DOHH2 (cell line): ENCODE data around the gene RASAL2.

Source experiments
- EZH2phosphoT487 ChIP-seq: fragments of 200-600 bp; sonication (generic); IDR thresholded peaks from 2 replicates; pipeline ENCODE4 v1.6.1; 2017; ENCODE audit warnings: borderline replicate concordance, mild to moderate bottlenecking, antibody characterized with exemption, low read length, moderate library complexity, mixed read lengths
- TF ChIP-seq, protein P1 (sequence below): fragments of 200-600 bp; sonication (generic); IDR thresholded peaks from one replicate; pipeline ENCODE4 v1.5.1; 2014; ENCODE audit warnings: antibody characterized with exemption, mild to moderate bottlenecking, low read depth, low read length; ENCODE audit not compliant: poor library complexity, severe bottlenecking

DNA sequence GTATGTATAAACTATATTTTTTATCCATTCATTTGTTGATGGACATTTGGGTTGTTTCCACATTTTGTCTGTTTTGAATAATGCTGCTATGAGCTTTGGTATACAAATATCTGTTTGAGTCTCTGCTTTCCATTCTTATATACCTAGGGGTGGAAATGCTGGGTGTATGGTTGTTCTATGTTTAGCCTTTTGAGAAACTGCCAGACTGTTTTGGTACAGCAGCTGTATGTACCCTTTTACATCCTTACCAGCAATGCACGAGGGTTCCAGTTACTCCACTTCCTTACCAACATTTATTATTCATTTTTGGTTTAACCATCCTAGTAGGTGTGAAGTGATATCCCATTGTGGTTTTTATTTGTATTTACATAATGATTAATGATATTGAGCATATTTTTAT lies 13.9 kb downstream of the RASAL2 start:
- TF ChIP-seq, protein P1, sequence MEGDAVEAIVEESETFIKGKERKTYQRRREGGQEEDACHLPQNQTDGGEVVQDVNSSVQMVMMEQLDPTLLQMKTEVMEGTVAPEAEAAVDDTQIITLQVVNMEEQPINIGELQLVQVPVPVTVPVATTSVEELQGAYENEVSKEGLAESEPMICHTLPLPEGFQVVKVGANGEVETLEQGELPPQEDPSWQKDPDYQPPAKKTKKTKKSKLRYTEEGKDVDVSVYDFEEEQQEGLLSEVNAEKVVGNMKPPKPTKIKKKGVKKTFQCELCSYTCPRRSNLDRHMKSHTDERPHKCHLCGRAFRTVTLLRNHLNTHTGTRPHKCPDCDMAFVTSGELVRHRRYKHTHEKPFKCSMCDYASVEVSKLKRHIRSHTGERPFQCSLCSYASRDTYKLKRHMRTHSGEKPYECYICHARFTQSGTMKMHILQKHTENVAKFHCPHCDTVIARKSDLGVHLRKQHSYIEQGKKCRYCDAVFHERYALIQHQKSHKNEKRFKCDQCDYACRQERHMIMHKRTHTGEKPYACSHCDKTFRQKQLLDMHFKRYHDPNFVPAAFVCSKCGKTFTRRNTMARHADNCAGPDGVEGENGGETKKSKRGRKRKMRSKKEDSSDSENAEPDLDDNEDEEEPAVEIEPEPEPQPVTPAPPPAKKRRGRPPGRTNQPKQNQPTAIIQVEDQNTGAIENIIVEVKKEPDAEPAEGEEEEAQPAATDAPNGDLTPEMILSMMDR, result no peak
- no peak for TF ChIP-seq EZH2phosphoT487
